HepG2 (cell line): ENCODE results near the gene SPATA13.

ENCODE experiments used
- CREM ChIP-seq, 2 experiments: sonication (generic) in 1 of 2; formaldehyde crosslinking in 1 of 2; IDR thresholded peaks; 2 replicates each; pipeline versions ENCODE4 v1.4.0 to v1.6.1; 2016 to 2020; ENCODE audit warnings: antibody characterized with exemption in 1 of 2, mild to moderate bottlenecking in 1 of 2, missing genetic modification reagents in 1 of 2
- DR1 ChIP-seq: sonication (generic); formaldehyde crosslinking; IDR thresholded peaks from 2 replicates; pipeline ENCODE4 v1.8.0; 2021; ENCODE audit warnings: mild to moderate bottlenecking, missing genetic modification reagents, inconsistent platforms
- JUND ChIP-seq: sonication (generic); formaldehyde crosslinking; IDR thresholded peaks from 2 replicates; pipeline ENCODE4 v1.8.0; 2022; ENCODE audit warnings: mild to moderate bottlenecking, missing genetic modification reagents
- KDM2A ChIP-seq: sonication (generic); formaldehyde crosslinking; IDR thresholded peaks from 2 replicates; pipeline ENCODE4 v1.4.0; 2020; ENCODE audit warnings: low read depth, missing genetic modification reagents, borderline replicate concordance
- RFX5 ChIP-seq: IDR thresholded peaks from 2 replicates; pipeline ENCODE4 v1.6.1; 2011; ENCODE audit warnings: low read depth, low read length, improper control_type of control experiment
- TAF1 ChIP-seq: sonication (generic); formaldehyde crosslinking; IDR thresholded peaks from 2 replicates; pipeline ENCODE4 v1.4.0; 2020; ENCODE audit warnings: missing genetic modification reagents
- ZNF34 ChIP-seq: sonication (generic); formaldehyde crosslinking; IDR thresholded peaks from 2 replicates; pipeline ENCODE4 v1.4.0; 2020; ENCODE audit warnings: mild to moderate bottlenecking, missing genetic modification reagents, borderline replicate concordance
- ZNF678 ChIP-seq: sonication (generic); formaldehyde crosslinking; IDR thresholded peaks from 2 replicates; pipeline ENCODE4 v1.4.0; 2020; ENCODE audit warnings: mild to moderate bottlenecking, missing genetic modification reagents

GRCh38 chr13:24124789-24125476 is 35.6 kb upstream of the SPATA13 start:
- TF ChIP-seq ZNF34 (CRISPR knock-in tag): no peak
- TF ChIP-seq CREM (IDR thresholded peaks at IDR 0.05): no peak
- TF ChIP-seq CREM (CRISPR knock-in tag; IDR thresholded peaks at IDR 0.05): no peak
- TF ChIP-seq DR1 (CRISPR knock-in tag): no peak
- no peak for TF ChIP-seq KDM2A (CRISPR knock-in tag)
- TF ChIP-seq RFX5: no peak
- no peak for TF ChIP-seq JUND (CRISPR knock-in tag)
- no peak for TF ChIP-seq ZNF678 (CRISPR knock-in tag)
- TF ChIP-seq TAF1: no peak
